IPS-18c (cell line): ENCODE results near the gene ANKRD1.

Source experiments
- H3K4me3 ChIP-seq: 2 replicates; pipeline ENCODE4 v1.7.0; 2013; ENCODE audit warnings: low read depth, mild to moderate bottlenecking, low read length, moderate library complexity; ENCODE audit not compliant: insufficient read depth
- H3K9me3 ChIP-seq: one replicate; pipeline ENCODE4 v1.6.1; 2013; ENCODE audit warnings: mild to moderate bottlenecking, low read length, moderate library complexity; ENCODE audit not compliant: control insufficient read depth, insufficient read depth

ANKRD1 gene

GRCh38 chr10:90939648-90940047 lies 18.8 kb upstream of the ANKRD1 start:
- Histone ChIP-seq H3K9me3 (no peaks in the 10 kb centered on the region), H3K4me3 (no peak overlapping the region)

- no peak overlapping the region for H3K4me3 ChIP-seq
- no peaks in the 10 kb centered on the region for H3K9me3 ChIP-seq
These were observed 18.2 kb upstream of the ANKRD1 start for GRCh38 chr10:90939116-90939515.

- no peaks in the 10 kb centered on the region for H3K9me3 ChIP-seq
- no peak overlapping the region for H3K4me3 ChIP-seq
These were observed 16.9 kb upstream of the ANKRD1 start for GRCh38 chr10:90937645-90938258.

DNA sequence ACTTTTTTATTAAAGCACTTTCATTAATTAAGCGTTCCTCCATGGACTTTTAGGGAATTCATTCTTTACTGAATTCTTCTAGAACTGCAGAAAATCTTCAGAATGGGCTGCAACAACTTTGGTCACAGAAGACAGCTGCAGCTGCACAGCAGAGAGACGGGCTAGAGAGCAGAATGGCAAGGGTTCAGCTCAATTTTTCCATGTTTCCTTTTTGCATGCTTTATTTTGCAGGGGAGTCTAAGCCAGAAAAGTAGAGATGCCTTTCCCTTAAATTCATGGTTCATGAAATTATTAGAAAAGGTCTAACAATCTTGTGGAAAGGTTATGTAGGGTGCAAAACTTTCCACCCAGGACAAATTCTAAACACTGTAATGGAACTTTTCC lies 15.4 kb upstream of the ANKRD1 start:
- H3K9me3 ChIP-seq = no peaks in the 10 kb centered on the region
- H3K4me3 ChIP-seq = no peak overlapping the region

- Histone ChIP-seq H3K4me3 (no peak overlapping the region), H3K9me3 (no peaks in the 10 kb centered on the region)
These were observed 14.8 kb upstream of the ANKRD1 start for GRCh38 chr10:90935581-90936275.

GRCh38 chr10:90930971-90931871 lies 10.3 kb upstream of the ANKRD1 start:
- no peaks in the 10 kb centered on the region for H3K9me3 ChIP-seq
- no peak overlapping the region for H3K4me3 ChIP-seq

DNA sequence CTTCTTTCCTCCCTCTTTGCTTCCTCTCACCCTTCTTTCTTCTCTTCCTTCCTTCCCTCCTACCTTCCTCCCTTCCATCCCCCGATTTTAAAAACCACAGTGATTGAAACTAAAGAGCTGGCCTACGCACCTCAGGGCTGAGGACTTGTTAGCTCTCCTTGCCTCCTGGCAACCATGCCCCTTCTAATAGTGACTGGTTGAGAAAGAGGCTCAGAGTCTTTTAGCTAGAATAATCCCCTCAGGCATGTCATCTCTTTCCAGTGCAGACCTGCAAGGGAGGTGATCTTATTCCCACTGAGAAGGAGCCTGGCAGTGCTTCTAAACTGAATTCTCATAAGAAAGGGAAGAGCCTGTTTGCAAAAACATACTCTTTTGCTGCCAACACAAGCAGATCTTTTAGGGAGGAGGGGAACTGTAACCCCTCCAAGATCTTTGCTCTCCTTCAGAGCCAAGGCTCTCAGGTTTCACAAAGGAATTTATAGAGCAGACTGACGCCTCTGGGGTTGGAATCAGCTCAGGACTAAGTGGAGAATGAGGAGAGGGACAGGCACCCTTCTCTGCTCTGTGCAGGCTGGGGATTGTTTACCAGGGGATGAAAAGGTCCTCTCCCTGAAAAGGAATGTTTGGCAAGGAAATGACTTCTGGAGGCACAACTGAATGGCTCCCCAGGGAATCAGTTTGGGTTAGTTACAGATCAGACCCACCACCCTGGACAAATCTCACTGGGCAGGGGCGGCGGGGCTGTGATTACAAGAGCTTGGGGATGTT lies 9.4 kb upstream of the ANKRD1 start:
- no peaks in the 10 kb centered on the region for H3K9me3 ChIP-seq
- no peak overlapping the region for H3K4me3 ChIP-seq

- Histone ChIP-seq H3K9me3 (no peaks in the 10 kb centered on the region), H3K4me3 (no peak overlapping the region)
These were observed 8.3 kb upstream of the ANKRD1 start for GRCh38 chr10:90929179-90929578.

DNA sequence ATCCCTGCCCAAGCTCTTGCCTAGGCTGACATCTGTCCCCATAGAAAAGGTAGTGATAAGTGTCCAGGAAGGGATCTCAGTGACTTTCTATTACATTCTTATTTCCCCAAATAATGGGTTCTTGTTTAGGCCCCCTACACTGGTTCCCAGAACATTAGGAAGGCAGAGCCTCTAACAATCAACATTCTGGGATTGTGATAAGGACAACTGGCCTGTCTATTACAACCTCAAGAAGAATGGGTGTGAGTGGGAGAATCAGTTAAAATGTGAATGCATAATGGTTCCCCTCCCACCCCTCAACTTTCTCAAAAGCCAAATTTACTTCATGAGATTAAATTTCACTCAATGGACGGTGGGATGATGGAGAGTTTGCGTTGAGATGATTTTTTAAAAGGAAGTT lies 6.4 kb upstream of the ANKRD1 start:
- H3K4me3 ChIP-seq = no peak overlapping the region
- no peaks in the 10 kb centered on the region for H3K9me3 ChIP-seq

- Histone ChIP-seq H3K9me3 (no peaks in the 10 kb centered on the region), H3K4me3 (no peak overlapping the region)
These were observed 4.5 kb upstream of the ANKRD1 start for GRCh38 chr10:90925079-90926029.

DNA sequence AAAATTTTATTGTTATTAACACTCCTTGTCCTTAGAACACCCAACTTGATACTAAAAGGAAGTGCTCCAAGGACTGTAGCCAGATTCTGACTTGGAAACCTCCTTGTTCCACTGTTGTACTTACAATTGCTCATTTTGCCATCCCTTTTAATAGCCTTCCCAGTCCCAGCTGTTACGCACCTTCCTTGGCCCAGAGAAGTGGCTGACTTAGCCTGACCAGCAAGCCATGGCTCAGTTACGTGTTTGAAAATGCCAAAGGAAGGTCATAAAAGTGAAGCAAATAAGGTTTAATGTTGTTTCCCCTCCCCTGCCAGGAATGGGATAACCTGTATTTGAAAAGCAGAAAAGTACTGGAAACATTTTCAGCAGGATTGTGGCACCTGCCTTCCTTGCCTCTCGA lies 3.7 kb upstream of the ANKRD1 start:
- Histone ChIP-seq H3K9me3 (no peaks in the 10 kb centered on the region), H3K4me3 (no peak overlapping the region)

- H3K4me3 ChIP-seq = no peak overlapping the region
- no peaks in the 10 kb centered on the region for H3K9me3 ChIP-seq
These were observed 2.3 kb upstream of the ANKRD1 start for GRCh38 chr10:90923111-90923731.

- no peak overlapping the region for H3K4me3 ChIP-seq
- no peaks in the 10 kb centered on the region for H3K9me3 ChIP-seq
These were observed 1.0 kb upstream of the ANKRD1 start for GRCh38 chr10:90921906-90922305.

DNA sequence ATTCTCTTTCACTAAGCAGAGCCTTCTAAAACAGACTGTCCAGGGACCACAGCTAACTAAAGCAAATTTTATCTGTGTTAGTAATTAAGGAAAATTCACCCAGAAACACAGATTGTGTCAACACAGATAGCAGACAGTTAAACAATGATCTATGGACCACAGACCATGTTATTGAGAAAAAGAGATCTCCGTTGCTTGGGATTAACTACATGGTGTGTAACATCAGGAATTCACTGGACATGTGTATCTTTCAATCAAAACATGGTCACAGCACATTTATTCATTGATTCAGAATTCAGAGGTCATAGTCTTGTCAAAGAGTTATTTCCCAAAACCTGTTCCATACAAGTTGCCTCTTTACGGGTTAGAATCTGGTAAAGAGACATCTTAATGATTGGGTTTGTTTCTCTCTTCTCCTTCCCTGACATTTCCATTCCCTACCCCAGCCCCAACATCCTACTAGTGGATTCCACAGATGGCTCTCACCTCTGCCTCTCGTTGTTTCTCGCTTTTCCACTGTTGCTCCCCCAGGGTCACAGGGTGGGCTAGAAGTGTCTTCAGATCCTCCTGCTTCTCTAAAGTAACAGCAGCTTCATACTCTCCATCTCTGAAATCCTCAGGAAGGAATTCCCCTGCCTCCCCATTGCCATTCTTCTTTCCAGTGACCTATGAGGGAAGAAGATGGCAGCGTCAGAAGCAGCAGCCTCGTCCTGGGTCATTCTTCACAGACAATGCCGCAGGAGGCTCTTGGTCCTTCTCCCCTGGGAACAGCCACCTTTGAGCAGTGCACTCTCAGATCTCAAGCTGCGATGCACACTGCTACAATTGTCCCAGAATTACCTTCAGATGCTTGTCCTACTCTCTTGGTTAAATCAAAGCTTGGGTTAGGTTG lies 958 bp downstream of the ANKRD1 start:
- Histone ChIP-seq H3K4me3 (no peak overlapping the region), H3K9me3 (no peaks in the 10 kb centered on the region)

- Histone ChIP-seq H3K4me3 (no peak overlapping the region), H3K9me3 (no peaks in the 10 kb centered on the region)
These were observed 2.9 kb downstream of the ANKRD1 start for GRCh38 chr10:90917968-90918318.
